ENCODE data around the gene CYP4F3. TPM values are rescaled to one million over a fixed set of nuclear protein-coding genes. Genes with fewer than 3 reads are reported as not detected.

Gene CYP4F3
- total RNA-seq, 1 experiment from 2014 or later: 0.10 TPM

DNA sequence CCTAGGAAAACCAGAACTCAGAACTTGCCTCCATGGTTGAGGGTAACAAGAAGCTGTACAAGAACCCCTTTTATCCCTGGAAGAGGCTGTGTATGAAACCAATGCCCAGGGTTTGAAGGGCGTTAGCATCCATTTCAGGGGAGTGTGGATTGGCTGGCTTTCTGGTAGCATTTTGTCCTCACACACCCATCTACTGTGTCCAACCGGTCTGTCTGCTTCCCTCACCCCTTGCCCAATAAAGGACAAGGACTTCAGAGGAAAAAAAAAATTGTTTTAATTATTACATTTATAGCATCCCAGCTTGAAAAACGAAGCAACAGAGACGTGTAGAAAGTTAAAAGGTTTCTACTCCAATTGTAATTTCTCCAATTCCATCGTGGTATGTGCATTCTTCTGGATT is 28.4 kb upstream of the CYP4F3 start:
- BruUV-seq (replicated peaks): no TSS peak
- H3K27me3 ChIP-seq (ENCODE audit: control insufficient read depth, insufficient read depth, low read length): no peaks in the 10 kb centered on the region
- no peak overlapping the region for H3K27ac ChIP-seq (ENCODE audit: low read length)
- ChIA-PET CTCF (no interaction called here), POLR2A (no interaction called here)
- no peak for DNase-seq (ENCODE audit: low read depth, low spot score)
- H3K4me1 ChIP-seq (ENCODE audit: control insufficient read depth, insufficient read depth, low read length): no peaks in the 10 kb centered on the region
- no peaks in the 10 kb centered on the region for H3K9me3 ChIP-seq (ENCODE audit: control insufficient read depth, insufficient read depth, low read depth, low read length)
- TF ChIP-seq POLR2AphosphoS5 (IDR thresholded peaks at IDR 0.05; ENCODE audit: low read depth, low read length) (no peak), TCF7L2 (IDR thresholded peaks at IDR 0.05; ENCODE audit: low read depth, low read length) (no peak), SIN3A (IDR thresholded peaks at IDR 0.05; ENCODE audit: borderline replicate concordance, insufficient read depth, low read depth, low read length) (no peak)
- TF ChIP-seq, protein P1, sequence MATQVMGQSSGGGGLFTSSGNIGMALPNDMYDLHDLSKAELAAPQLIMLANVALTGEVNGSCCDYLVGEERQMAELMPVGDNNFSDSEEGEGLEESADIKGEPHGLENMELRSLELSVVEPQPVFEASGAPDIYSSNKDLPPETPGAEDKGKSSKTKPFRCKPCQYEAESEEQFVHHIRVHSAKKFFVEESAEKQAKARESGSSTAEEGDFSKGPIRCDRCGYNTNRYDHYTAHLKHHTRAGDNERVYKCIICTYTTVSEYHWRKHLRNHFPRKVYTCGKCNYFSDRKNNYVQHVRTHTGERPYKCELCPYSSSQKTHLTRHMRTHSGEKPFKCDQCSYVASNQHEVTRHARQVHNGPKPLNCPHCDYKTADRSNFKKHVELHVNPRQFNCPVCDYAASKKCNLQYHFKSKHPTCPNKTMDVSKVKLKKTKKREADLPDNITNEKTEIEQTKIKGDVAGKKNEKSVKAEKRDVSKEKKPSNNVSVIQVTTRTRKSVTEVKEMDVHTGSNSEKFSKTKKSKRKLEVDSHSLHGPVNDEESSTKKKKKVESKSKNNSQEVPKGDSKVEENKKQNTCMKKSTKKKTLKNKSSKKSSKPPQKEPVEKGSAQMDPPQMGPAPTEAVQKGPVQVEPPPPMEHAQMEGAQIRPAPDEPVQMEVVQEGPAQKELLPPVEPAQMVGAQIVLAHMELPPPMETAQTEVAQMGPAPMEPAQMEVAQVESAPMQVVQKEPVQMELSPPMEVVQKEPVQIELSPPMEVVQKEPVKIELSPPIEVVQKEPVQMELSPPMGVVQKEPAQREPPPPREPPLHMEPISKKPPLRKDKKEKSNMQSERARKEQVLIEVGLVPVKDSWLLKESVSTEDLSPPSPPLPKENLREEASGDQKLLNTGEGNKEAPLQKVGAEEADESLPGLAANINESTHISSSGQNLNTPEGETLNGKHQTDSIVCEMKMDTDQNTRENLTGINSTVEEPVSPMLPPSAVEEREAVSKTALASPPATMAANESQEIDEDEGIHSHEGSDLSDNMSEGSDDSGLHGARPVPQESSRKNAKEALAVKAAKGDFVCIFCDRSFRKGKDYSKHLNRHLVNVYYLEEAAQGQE (IDR thresholded peaks at IDR 0.05; ENCODE audit: insufficient read depth in 1 of 2, low read depth in 2 of 2, low read length in 1 of 2): no peak
- TF ChIP-seq, protein P2, sequence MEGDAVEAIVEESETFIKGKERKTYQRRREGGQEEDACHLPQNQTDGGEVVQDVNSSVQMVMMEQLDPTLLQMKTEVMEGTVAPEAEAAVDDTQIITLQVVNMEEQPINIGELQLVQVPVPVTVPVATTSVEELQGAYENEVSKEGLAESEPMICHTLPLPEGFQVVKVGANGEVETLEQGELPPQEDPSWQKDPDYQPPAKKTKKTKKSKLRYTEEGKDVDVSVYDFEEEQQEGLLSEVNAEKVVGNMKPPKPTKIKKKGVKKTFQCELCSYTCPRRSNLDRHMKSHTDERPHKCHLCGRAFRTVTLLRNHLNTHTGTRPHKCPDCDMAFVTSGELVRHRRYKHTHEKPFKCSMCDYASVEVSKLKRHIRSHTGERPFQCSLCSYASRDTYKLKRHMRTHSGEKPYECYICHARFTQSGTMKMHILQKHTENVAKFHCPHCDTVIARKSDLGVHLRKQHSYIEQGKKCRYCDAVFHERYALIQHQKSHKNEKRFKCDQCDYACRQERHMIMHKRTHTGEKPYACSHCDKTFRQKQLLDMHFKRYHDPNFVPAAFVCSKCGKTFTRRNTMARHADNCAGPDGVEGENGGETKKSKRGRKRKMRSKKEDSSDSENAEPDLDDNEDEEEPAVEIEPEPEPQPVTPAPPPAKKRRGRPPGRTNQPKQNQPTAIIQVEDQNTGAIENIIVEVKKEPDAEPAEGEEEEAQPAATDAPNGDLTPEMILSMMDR (IDR thresholded peaks at IDR 0.05): no peak
- H3K4me3 ChIP-seq (ENCODE audit: low read depth in 2 of 2, low read length in 2 of 2): no peak overlapping the region
- in situ Hi-C loops (cut with HindIII; ENCODE audit: low pct_unique_long_range_greater_than_20kb, low sequenced_read_pairs) (no loop called here), intact Hi-C loops (cut with micrococcal nuclease; ENCODE audit: unreplicated experiment) (no loop called here)
- H3K36me3 ChIP-seq (ENCODE audit: control insufficient read depth, insufficient read depth, low read length): no peaks in the 10 kb centered on the region
- no peak for ATAC-seq

DNA sequence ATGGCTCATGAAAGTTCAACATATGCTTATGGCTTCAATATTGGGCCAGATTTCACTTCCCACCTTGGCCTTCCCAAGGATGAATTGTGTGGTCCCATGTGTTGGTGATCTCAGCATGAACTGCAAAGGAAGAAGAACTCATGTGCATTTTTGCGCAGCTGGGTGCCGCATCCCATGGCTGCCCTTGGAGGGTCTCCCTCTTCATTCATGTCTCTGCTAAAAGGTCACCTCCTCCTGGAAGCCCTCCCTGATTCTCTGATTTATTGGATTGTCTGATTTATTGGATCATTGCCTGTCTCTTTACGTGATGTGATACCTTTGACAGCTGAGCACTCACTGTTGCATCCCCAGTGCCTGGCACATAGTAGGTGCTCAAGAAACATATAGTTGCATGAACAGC is 27.4 kb upstream of the CYP4F3 start:
- H3K27me3 ChIP-seq (ENCODE audit: control insufficient read depth, insufficient read depth, low read length): no peaks in the 10 kb centered on the region
- intact Hi-C loops (cut with micrococcal nuclease; ENCODE audit: unreplicated experiment) (no loop called here), in situ Hi-C loops (cut with HindIII; ENCODE audit: low pct_unique_long_range_greater_than_20kb, low sequenced_read_pairs) (no loop called here)
- CTCF ChIA-PET: no interaction called here
- no peak overlapping the region for H3K27ac ChIP-seq (ENCODE audit: low read length)
- TF ChIP-seq SIN3A (IDR thresholded peaks at IDR 0.05; ENCODE audit: borderline replicate concordance, insufficient read depth, low read depth, low read length): no peak
- no peak for TF ChIP-seq POLR2AphosphoS5 (IDR thresholded peaks at IDR 0.05; ENCODE audit: low read depth, low read length)
- no peak for TF ChIP-seq TCF7L2 (IDR thresholded peaks at IDR 0.05; ENCODE audit: low read depth, low read length)
- H3K36me3 ChIP-seq (ENCODE audit: control insufficient read depth, insufficient read depth, low read length): no peaks in the 10 kb centered on the region
- DNase-seq (ENCODE audit: low read depth, low spot score): no peak
- H3K4me1 ChIP-seq (ENCODE audit: control insufficient read depth, insufficient read depth, low read length): no peaks in the 10 kb centered on the region
- no TSS peak for BruUV-seq (replicated peaks)
- H3K4me3 ChIP-seq (ENCODE audit: low read depth in 2 of 2, low read length in 2 of 2): no peak overlapping the region
- no peaks in the 10 kb centered on the region for H3K9me3 ChIP-seq (ENCODE audit: control insufficient read depth, insufficient read depth, low read depth, low read length)
- no peak for ATAC-seq
- POLR2A ChIA-PET: no interaction called here

DNA sequence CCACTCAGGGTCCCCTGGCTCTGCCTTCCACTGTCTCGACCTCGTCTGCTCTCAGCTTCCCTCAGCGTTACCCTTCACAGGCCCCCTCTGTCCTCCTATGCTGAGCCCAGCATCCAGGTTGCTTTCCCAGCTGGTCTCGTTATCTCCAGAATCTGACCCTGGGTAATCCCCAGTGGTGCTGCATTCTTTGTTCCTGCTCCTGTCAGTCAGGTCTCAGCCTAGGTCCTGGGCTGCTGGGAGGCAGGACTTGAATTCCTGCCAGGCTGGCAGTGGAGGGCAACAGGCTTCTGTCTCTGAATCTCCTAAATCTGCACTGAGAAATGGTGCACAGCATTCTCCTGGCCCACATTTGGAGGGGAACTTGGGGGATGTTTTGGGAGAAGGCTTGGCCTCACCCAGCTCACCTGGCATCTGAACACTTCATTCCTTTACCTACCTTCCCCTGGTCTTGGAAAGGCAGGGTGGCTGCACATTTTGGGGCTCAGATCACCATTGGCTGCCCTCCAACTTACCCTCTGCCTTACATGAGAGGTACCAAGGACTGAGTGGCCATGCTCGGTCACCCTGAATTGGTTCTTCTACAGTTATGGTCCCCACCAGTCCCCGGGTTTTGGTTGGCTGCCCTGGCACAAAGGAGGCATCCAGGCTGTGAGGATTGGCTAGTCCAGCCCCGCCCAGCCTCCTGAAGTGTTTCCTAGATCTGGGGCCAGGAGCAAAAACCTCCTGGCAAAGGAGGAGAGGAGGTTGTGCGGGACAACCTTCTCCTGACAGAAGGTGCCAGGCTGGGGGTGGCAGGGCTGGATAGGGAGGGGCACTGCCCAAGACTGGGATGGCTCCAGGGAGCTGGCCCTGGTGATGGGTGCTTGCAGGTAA is 26.0 kb upstream of the CYP4F3 start, which contains the start of gene CYP4F8:
TSS of gene CYP4F8 (plus strand) at position 712 of the 873 bp plus-strand sequence. CDS start 399 bp downstream, outside the sequence.
- in situ Hi-C loops (cut with HindIII; ENCODE audit: low pct_unique_long_range_greater_than_20kb, low sequenced_read_pairs) (no loop called here), intact Hi-C loops (cut with micrococcal nuclease; ENCODE audit: unreplicated experiment) (no loop called here)
- no peaks in the 10 kb centered on the region for H3K27me3 ChIP-seq (ENCODE audit: control insufficient read depth, insufficient read depth, low read length)
- no TSS peak for BruUV-seq (replicated peaks)
- no peaks in the 10 kb centered on the region for H3K9me3 ChIP-seq (ENCODE audit: control insufficient read depth, insufficient read depth, low read depth, low read length)
- H3K4me1 ChIP-seq (ENCODE audit: control insufficient read depth, insufficient read depth, low read length): no peaks in the 10 kb centered on the region
- CTCF ChIA-PET: no interaction called here
- H3K36me3 ChIP-seq (ENCODE audit: control insufficient read depth, insufficient read depth, low read length): no peaks in the 10 kb centered on the region
- TF ChIP-seq SIN3A (IDR thresholded peaks at IDR 0.05; ENCODE audit: borderline replicate concordance, insufficient read depth, low read depth, low read length) (no peak), TCF7L2 (IDR thresholded peaks at IDR 0.05; ENCODE audit: low read depth, low read length) (no peak), POLR2AphosphoS5 (IDR thresholded peaks at IDR 0.05; ENCODE audit: low read depth, low read length) (no peak)
- TF ChIP-seq, protein P2 (IDR thresholded peaks at IDR 0.05): no peak
- TF ChIP-seq, protein P1 (IDR thresholded peaks at IDR 0.05; ENCODE audit: insufficient read depth in 1 of 2, low read depth in 2 of 2, low read length in 1 of 2): no peak
- no peak for DNase-seq (ENCODE audit: low read depth, low spot score)
- ATAC-seq: no peak
- no peak within 1 kb of the TSS for H3K4me3 ChIP-seq (ENCODE audit: low read depth in 2 of 2, low read length in 2 of 2)
- POLR2A ChIA-PET: no interaction called here
- no peak within 1 kb of the TSS for H3K27ac ChIP-seq (ENCODE audit: low read length)

Data from Panc1 (cell line).